LNCAP (cell line): ENCODE measurements around the gene CACNA1B.

Experiments used
- CTCF ChIP-seq: fragments of 450-650 bp; IDR thresholded peaks from 2 replicates; pipeline ENCODE4 v1.5.1; 2017; ENCODE audit warnings: mild to moderate bottlenecking

Gene CACNA1B

GRCh38 chr9:138147556-138147955 is 270.0 kb downstream of the CACNA1B start:
- peak; percentile 34; the same call in 1 of the 2 replicates for TF ChIP-seq CTCF

GRCh38 chr9:138149672-138150656 is 272.4 kb downstream of the CACNA1B start:
- peak; percentile 65 for TF ChIP-seq CTCF
